ENCODE measurements around the gene FAM9C.
A peak's percentile ranks its signal among the peaks of the same experiment; 100 is the strongest.

The FAM9C gene

GRCh38 chrX:13001961-13002671 lies 42.3 kb downstream of the FAM9C start:
- DNase-seq: no peak

GRCh38 chrX:13001097-13001496 lies 43.3 kb downstream of the FAM9C start:
- no peak for DNase-seq

DNA sequence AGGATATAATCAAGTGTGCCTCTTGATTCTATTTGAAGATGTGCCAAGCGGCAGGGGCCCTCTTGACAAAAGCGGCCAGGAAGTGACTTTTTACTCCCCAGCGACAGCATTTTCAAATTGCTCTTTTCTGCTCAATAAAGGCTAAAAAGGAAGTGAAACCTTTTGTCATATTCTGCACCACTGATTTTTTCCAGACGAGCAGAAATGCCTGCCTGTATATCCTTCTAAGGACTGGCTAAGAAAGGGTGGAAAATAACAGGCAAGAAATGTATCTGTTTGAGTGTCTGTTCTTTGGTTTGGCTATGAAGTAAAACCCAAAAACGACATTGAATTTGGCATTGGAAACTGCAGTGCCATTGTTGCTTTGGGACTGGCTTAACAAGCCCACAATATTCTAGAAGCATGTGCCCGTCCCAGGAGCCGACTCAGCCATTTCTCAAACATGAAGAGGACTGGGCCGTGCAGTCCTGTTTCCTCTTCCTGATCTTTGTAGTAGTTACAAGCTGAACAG lies 44.1 kb downstream of the FAM9C start:
- DNase-seq: no peak

GRCh38 chrX:12999422-12999821 lies 45.0 kb downstream of the FAM9C start:
- DNase-seq: no peak

DNA sequence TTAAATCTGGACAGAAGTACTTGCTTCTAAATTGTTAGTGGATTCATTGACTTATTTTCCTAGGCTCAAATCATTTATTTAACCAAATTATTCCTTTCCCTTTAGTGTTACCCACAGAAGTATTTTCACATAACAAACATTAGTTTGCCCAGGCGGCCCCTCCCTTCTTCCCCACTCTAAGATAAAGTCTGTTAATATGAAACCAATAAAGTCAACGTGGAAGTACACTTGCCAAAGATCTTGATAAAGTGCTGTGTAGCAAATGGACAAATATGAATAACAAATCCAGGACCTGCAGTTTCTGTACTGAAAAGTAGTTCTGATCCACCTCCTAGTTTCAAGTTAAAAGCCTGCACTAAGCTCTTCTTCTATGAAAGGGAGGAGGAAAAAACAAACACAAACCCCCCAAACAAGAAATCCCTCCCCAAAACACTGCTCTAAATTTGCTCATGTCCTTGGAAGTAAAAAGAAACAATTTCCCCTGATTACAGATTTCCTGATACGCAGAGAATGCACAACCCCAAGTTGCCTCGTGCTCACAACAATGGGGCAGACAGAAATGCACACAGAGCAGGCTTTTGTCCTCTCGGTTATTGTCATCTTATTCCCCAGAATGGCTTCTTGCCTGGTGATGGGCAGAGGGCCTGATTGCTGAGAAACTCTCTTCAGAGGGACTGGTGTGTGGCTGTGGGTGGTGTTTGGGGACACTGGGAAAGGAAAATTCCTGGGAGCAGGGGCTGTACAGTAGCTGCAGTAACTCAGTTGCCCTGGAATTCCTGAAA lies 46.3 kb downstream of the FAM9C start:
- no peak for DNase-seq

DNA sequence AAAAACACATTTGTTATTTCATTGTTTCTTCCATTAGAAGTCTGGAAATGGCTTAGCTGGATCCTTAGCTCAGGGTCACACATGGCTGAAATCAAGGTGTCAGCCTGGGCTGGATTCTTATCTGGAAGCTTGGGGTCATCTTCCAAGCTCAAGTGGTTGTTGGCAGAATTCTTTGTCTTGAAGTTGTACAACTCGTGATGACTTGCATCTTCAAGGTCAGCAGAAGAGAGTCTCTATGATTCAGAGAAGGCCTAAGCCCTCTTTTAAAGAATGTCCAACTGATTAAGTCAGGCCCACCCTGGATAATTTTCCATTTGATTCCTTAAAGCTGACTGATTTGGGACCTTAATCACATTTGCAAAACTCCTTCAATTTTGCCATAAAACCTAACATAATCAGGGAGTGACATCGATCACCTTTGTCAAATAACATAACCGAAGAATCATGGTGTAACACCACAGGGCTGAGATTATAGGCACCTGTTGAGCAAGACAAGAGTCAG lies 47.4 kb downstream of the FAM9C start:
- DNase-seq: no peak

- DNase-seq: no peak
These were observed 50.1 kb downstream of the FAM9C start for GRCh38 chrX:12994321-12994720.

DNA sequence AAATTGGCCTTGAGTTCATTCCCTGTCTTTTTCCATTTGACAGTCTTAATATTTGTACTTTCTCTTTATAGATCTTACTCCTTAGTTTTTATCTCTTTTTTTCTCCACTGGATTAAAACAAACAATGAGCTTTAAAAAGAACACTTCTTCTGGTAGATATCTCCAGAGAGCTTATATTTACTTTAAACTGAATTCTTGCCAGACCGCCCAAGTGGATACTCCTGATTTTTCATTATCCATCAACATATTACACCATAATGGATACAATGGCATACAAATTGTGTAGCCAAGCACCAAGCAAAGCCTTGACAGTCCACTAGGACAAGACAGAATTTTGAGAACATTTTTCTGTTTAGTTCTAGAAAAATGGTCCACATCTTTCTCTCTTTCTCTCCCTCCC lies 50.6 kb downstream of the FAM9C start:
- no peak for DNase-seq

GRCh38 chrX:12992544-12993118 lies 51.8 kb downstream of the FAM9C start:
- no peak for DNase-seq

DNA sequence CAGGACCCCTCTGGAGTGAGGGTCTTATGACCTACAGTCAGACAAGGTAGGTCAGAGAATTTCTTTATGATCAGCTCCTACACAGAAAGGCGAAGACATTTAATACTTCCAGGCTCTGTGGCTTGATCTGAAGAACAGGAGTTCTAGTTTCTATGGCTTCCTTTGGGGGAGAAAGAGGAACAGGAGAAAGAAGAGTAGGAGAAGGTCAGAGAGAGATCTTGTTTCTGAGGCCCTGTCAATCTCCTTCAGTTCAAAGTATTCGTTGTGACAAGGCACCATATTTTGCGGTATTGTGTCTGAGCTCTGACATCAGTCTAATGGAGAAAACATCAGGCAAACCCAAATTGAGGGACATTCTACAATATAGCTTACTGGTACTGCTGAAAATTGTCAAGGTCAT lies 52.8 kb downstream of the FAM9C start:
- DNase-seq: no peak

DNA sequence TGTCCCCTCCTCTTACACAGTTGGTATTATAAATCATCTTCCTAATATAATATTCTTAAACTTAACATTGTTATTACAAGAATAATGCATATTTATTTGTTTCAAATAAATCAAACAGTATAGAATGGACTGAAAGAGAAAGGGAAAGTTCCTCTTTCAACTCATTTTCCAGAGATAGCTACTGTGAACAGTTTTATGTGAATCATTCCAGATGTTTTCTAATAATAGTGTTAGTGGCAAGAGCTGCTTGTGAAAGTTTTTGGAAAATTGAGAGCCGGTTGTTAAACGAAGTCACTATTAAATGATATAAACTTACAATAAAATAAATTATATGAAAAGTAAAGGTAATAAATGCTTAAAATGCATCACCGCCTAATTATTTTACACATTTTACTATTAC lies 55.0 kb downstream of the FAM9C start:
- DNase-seq: no peak

DNA sequence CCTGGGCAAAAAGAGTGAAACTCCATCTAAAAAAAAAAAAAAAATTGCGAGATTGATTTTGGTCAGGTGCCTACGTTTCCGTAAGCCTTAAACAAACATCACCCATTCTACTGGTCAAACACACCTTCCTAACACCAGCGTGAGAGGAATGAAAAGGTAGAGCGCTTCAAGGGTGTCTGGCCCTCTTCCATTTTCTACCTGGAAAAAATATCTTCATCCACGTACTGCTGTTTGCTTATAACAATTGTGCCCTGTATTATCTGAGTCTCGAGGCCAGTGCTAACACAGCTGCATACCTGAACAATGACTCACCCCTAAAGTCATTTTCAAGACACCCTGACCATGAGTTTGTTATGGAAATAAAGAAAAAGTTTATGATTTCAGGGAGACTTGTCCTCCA lies 55.6 kb downstream of the FAM9C start:
- peak; percentile 69 for DNase-seq

DNA sequence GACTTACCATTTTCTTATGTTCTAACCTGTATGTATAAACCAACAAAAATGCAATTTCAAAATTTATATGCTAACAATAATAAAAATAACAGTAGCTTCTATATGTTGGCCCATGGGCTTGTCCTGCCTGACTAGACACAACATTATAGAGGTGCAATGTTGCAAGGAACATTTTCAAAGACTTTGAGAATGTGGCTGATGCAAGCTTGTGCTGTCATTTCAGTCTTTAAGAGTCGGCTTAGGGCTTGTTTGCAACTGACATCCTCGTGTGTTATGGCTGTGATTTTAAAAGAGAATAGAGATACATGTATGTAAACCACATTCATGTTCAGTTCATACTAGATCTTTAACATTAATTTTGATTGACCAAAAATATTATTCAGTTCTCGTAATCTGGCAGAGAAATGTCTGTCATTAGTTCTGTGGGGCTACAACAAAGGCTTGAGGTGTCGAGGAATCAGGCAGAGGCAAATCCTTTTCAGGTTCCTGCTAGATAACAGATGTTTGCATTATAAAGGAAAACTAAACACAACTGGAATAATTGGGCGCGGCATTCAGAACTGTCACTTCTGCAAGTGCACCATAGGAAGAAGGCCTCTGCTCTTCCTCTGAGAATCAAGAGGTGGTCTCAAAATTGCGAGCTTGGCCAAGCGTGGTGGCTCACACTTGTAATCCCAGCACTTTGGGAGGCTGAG lies 56.4 kb downstream of the FAM9C start:
- DNase-seq: no peak

- no peak for DNase-seq
These were observed 57.1 kb downstream of the FAM9C start for GRCh38 chrX:12987340-12987739.

- no peak for DNase-seq
These were observed 57.5 kb downstream of the FAM9C start for GRCh38 chrX:12986886-12987285.

DNA sequence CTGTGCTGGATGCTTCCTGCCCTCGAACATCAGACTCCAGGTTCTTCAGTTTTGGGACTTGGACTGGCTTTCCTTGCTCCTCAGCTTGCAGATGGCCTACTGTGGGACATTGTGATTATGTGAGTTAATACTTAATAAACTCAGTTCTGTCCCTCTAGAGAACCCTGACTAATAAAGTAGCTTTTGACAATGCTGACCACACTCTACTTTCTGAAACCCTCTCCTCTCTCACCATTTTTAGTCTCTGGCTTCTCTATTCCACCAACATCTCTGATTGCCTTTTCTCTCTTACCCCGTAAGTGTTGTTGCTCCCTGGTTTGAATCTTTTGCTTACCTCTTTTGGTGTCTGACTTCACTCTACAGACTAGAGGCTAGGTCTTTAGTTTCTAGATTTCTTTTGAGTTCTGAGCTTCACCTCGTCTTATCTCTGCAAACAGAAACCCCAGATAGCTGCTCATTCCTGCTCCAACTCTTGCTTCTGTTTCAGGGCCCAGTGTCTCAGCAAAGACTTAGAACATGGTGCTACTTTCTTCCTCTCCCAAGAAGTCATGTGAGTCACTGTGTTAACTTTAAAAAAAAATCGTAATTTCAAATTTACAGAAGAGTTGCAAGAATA lies 58.1 kb downstream of the FAM9C start:
- DNase-seq: no peak

Data from NCI-H2029 treated with DMSO at 0.1 percent for 48 hours (cell line).